ENCODE results near the gene SF3B4. TPM values are rescaled to one million over a fixed set of nuclear protein-coding genes. Genes with fewer than 3 reads are reported as not detected.
A peak's percentile ranks its signal among the peaks of the same experiment; 100 is the strongest.

Gene SF3B4
- total and polyA plus RNA-seq, 4 donors = 6.3 to 16.6 (median 12.5) TPM

DNA sequence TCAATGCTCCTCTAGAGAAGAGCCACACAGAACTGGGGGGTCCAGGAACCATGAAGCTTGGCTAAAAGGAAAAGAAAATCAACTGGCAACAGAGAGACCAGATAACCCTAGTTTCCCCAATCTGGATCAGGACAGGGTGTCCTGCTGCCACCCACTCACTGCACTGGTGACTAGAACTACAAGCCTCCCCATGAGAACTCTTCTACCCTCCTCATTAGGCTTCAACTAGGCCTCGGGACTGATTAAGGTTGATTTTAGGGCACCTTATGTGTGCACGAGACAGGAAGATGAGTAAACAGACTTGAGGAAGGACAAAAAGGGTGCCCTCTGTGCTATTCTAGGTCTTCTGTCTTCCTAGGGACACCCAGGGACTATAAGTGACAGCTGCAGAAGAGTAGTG lies 2.3 kb upstream of the SF3B4 start (continued):
- TF ChIP-seq, protein P1, sequence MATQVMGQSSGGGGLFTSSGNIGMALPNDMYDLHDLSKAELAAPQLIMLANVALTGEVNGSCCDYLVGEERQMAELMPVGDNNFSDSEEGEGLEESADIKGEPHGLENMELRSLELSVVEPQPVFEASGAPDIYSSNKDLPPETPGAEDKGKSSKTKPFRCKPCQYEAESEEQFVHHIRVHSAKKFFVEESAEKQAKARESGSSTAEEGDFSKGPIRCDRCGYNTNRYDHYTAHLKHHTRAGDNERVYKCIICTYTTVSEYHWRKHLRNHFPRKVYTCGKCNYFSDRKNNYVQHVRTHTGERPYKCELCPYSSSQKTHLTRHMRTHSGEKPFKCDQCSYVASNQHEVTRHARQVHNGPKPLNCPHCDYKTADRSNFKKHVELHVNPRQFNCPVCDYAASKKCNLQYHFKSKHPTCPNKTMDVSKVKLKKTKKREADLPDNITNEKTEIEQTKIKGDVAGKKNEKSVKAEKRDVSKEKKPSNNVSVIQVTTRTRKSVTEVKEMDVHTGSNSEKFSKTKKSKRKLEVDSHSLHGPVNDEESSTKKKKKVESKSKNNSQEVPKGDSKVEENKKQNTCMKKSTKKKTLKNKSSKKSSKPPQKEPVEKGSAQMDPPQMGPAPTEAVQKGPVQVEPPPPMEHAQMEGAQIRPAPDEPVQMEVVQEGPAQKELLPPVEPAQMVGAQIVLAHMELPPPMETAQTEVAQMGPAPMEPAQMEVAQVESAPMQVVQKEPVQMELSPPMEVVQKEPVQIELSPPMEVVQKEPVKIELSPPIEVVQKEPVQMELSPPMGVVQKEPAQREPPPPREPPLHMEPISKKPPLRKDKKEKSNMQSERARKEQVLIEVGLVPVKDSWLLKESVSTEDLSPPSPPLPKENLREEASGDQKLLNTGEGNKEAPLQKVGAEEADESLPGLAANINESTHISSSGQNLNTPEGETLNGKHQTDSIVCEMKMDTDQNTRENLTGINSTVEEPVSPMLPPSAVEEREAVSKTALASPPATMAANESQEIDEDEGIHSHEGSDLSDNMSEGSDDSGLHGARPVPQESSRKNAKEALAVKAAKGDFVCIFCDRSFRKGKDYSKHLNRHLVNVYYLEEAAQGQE (IDR thresholded peaks at IDR 0.05) = no peak
- TF ChIP-seq, protein P2, sequence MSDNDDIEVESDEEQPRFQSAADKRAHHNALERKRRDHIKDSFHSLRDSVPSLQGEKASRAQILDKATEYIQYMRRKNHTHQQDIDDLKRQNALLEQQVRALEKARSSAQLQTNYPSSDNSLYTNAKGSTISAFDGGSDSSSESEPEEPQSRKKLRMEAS (IDR thresholded peaks at IDR 0.05) = no peak
- no peak for TF ChIP-seq FOXA2 (IDR thresholded peaks at IDR 0.05)

DNA sequence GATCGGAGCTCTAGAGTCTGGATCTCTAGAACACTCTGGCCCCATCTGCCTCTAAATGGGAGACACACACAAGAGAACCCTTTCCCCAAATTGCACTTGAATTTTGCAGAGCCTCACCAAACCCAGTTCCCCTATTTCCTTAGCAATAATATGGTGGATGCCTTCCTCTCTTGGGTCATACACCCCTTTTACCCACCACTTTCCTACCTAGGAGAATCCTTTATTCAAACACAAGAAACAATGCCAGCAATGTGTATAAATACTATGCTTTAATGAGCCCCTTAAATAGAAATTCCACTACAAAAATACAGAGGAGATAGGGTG lies 760 bp upstream of the SF3B4 start:
- no peaks in the 10 kb centered on the region for H3K27me3 ChIP-seq (ENCODE audit: control insufficient read depth in 4 of 4, insufficient read depth in 4 of 4, low read length in 3 of 4)
- H3K27ac ChIP-seq (ENCODE audit: low read depth in 1 of 2, low read length in 2 of 2) = peak overlapping the region; percentile 96 to 99
- H3K9me3 ChIP-seq (ENCODE audit: control insufficient read depth in 4 of 4, low read length in 3 of 4) = no peaks in the 10 kb centered on the region
- peaks cover 5 to 22% (median 16%) of the 10 kb centered on the region in 4 donors for H3K4me1 ChIP-seq (ENCODE audit: control insufficient read depth in 4 of 4, insufficient read depth in 4 of 4, low read length in 3 of 4)
- TF ChIP-seq, protein P1 (IDR thresholded peaks at IDR 0.05) = no peak
- TF ChIP-seq, protein P2 (IDR thresholded peaks at IDR 0.05) = no peak
- no peak for TF ChIP-seq RXRA (IDR thresholded peaks at IDR 0.05)
- no peak for TF ChIP-seq NR2F2 (IDR thresholded peaks at IDR 0.05)
- no peak for TF ChIP-seq SP1 (IDR thresholded peaks at IDR 0.05)
- TF ChIP-seq TAF1 (conservative IDR thresholded peaks at IDR 0.05) = no peak
- TF ChIP-seq, protein P3, sequence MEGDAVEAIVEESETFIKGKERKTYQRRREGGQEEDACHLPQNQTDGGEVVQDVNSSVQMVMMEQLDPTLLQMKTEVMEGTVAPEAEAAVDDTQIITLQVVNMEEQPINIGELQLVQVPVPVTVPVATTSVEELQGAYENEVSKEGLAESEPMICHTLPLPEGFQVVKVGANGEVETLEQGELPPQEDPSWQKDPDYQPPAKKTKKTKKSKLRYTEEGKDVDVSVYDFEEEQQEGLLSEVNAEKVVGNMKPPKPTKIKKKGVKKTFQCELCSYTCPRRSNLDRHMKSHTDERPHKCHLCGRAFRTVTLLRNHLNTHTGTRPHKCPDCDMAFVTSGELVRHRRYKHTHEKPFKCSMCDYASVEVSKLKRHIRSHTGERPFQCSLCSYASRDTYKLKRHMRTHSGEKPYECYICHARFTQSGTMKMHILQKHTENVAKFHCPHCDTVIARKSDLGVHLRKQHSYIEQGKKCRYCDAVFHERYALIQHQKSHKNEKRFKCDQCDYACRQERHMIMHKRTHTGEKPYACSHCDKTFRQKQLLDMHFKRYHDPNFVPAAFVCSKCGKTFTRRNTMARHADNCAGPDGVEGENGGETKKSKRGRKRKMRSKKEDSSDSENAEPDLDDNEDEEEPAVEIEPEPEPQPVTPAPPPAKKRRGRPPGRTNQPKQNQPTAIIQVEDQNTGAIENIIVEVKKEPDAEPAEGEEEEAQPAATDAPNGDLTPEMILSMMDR (IDR thresholded peaks at IDR 0.05; ENCODE audit: low read depth, low read length, missing input control) = no peak
- TF ChIP-seq EGR1 (IDR thresholded peaks at IDR 0.05; ENCODE audit: low read depth in 2 of 2) = no peak
- TF ChIP-seq, protein P4, sequence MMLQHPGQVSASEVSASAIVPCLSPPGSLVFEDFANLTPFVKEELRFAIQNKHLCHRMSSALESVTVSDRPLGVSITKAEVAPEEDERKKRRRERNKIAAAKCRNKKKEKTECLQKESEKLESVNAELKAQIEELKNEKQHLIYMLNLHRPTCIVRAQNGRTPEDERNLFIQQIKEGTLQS (IDR thresholded peaks at IDR 0.05) = no peak
- TF ChIP-seq HNF4G (IDR thresholded peaks at IDR 0.05) = no peak
- no peak for TF ChIP-seq JUND (IDR thresholded peaks at IDR 0.05)
- TF ChIP-seq YY1 (IDR thresholded peaks at IDR 0.05) = no peak
- no peak for TF ChIP-seq FOXA2 (IDR thresholded peaks at IDR 0.05)
- no peak for TF ChIP-seq HNF4A (conservative IDR thresholded peaks at IDR 0.05)
- TF ChIP-seq, protein P5, sequence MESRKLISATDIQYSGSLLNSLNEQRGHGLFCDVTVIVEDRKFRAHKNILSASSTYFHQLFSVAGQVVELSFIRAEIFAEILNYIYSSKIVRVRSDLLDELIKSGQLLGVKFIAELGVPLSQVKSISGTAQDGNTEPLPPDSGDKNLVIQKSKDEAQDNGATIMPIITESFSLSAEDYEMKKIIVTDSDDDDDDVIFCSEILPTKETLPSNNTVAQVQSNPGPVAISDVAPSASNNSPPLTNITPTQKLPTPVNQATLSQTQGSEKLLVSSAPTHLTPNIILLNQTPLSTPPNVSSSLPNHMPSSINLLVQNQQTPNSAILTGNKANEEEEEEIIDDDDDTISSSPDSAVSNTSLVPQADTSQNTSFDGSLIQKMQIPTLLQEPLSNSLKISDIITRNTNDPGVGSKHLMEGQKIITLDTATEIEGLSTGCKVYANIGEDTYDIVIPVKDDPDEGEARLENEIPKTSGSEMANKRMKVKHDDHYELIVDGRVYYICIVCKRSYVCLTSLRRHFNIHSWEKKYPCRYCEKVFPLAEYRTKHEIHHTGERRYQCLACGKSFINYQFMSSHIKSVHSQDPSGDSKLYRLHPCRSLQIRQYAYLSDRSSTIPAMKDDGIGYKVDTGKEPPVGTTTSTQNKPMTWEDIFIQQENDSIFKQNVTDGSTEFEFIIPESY (IDR thresholded peaks at IDR 0.05) = no peak
- TF ChIP-seq GABPA (IDR thresholded peaks at IDR 0.05 in 1 of 2, conservative IDR thresholded peaks at IDR 0.05 in 1 of 2) = no peak
- no peak for TF ChIP-seq FOXA1 (IDR thresholded peaks at IDR 0.05)
- WGBS = 0% methylated on average over 1 of the region's 1 CpG
- H3K36me3 ChIP-seq (ENCODE audit: control insufficient read depth in 4 of 4, insufficient read depth in 3 of 4, low read depth in 1 of 4, low read length in 3 of 4) = peaks cover 4 to 32% (median 21%) of the 10 kb centered on the region in 4 donors
- peak overlapping the region; percentile 44 to 98 for H3K9ac ChIP-seq (ENCODE audit: low read depth in 1 of 2, low read length in 2 of 2)
- peak overlapping the region; percentile 93 to 98 (median 96) for H3K4me3 ChIP-seq (ENCODE audit: low read depth in 1 of 3, low read length in 3 of 3)
- no peak for DNase-seq (ENCODE audit: low spot score)

Data from liver (tissue), 9 donors.